ACC112 (cell line): ENCODE measurements around the gene GLDN.

Experiments
- H2AFZ ChIP-seq: fragments of 200-600 bp; sonication (generic); one replicate; pipeline ENCODE4 v1.6.0; 2017; ENCODE audit warnings: antibody characterized with exemption, low read length; ENCODE audit not compliant: unreplicated experiment
- H3K27ac ChIP-seq: fragments of 200-600 bp; sonication (generic); 2 replicates; pipeline ENCODE4 v1.5.1; 2014; ENCODE audit warnings: low read depth, mild to moderate bottlenecking, antibody characterized with exemption, low read length, moderate library complexity
- H3K27me3 ChIP-seq: fragments of 200-600 bp; sonication (generic); 2 replicates; pipeline ENCODE4 v1.6.1; 2014; ENCODE audit warnings: mild to moderate bottlenecking, antibody characterized with exemption, low read length, moderate library complexity, mixed read lengths; ENCODE audit not compliant: insufficient read depth
- H3K36me3 ChIP-seq: fragments of 200-600 bp; sonication (generic); 2 replicates; pipeline ENCODE4 v1.6.1; 2016; ENCODE audit warnings: mild to moderate bottlenecking, antibody characterized with exemption, low read length, moderate library complexity, mixed read lengths; ENCODE audit not compliant: insufficient read depth
- H3K4me1 ChIP-seq: fragments of 200-600 bp; sonication (generic); one replicate; pipeline ENCODE4 v1.6.1; 2016; ENCODE audit warnings: low read length, mixed read lengths; ENCODE audit not compliant: insufficient read depth, unreplicated experiment, control insufficient read depth
- H3K4me3 ChIP-seq: fragments of 200-600 bp; sonication (generic); 2 replicates; pipeline ENCODE4 v1.5.1; 2014; ENCODE audit warnings: mild to moderate bottlenecking, low read depth, low read length
- H3K79me2 ChIP-seq: fragments of 200-600 bp; sonication (generic); one replicate; pipeline ENCODE4 v1.6.0; 2016; ENCODE audit warnings: low read length; ENCODE audit not compliant: control insufficient read depth, unreplicated experiment, insufficient read depth

GLDN gene

GRCh38 chr15:51341366-51342226 is at the start of gene GLDN:
Gene GLDN, plus strand, starts transcription at chr15:51341655. Its CDS starts 30 bp downstream, at chr15:51341685.
- no peaks in the 10 kb centered on the region for H3K79me2 ChIP-seq
- H3K36me3 ChIP-seq = no peaks in the 10 kb centered on the region
- H3K27me3 ChIP-seq = peaks cover 15% of the 10 kb centered on the region; the same call in 1 of the 2 replicates
- H2AFZ ChIP-seq = peak within 1 kb of the TSS; percentile 46
- H3K27ac ChIP-seq = no peak within 1 kb of the TSS
- no peaks in the 10 kb centered on the region for H3K4me1 ChIP-seq
- peak within 1 kb of the TSS; percentile 71 for H3K4me3 ChIP-seq

GRCh38 chr15:51298620-51299019 is 42.8 kb upstream of the GLDN start:
- no peaks in the 10 kb centered on the region for H3K79me2 ChIP-seq
- H3K27ac ChIP-seq = no peak overlapping the region
- no peaks in the 10 kb centered on the region for H3K4me1 ChIP-seq
- H3K27me3 ChIP-seq = no peaks in the 10 kb centered on the region
- H3K4me3 ChIP-seq = no peak overlapping the region
- H3K36me3 ChIP-seq = no peaks in the 10 kb centered on the region
- H2AFZ ChIP-seq = no peak overlapping the region

- H3K79me2 ChIP-seq = no peaks in the 10 kb centered on the region
- H3K4me1 ChIP-seq = no peaks in the 10 kb centered on the region
- H3K4me3 ChIP-seq = no peak overlapping the region
- no peaks in the 10 kb centered on the region for H3K36me3 ChIP-seq
- no peaks in the 10 kb centered on the region for H3K27me3 ChIP-seq
- H2AFZ ChIP-seq = no peak overlapping the region
- H3K27ac ChIP-seq = no peak overlapping the region
Observed at GRCh38 chr15:51299187-51300015, 42.1 kb upstream of the GLDN start.

GRCh38 chr15:51302480-51302879 is 39.0 kb upstream of the GLDN start:
- H3K36me3 ChIP-seq = no peaks in the 10 kb centered on the region
- H3K79me2 ChIP-seq = no peaks in the 10 kb centered on the region
- H3K4me1 ChIP-seq = peaks cover 3% of the 10 kb centered on the region
- no peak overlapping the region for H2AFZ ChIP-seq
- no peak overlapping the region for H3K4me3 ChIP-seq
- no peaks in the 10 kb centered on the region for H3K27me3 ChIP-seq
- no peak overlapping the region for H3K27ac ChIP-seq

DNA sequence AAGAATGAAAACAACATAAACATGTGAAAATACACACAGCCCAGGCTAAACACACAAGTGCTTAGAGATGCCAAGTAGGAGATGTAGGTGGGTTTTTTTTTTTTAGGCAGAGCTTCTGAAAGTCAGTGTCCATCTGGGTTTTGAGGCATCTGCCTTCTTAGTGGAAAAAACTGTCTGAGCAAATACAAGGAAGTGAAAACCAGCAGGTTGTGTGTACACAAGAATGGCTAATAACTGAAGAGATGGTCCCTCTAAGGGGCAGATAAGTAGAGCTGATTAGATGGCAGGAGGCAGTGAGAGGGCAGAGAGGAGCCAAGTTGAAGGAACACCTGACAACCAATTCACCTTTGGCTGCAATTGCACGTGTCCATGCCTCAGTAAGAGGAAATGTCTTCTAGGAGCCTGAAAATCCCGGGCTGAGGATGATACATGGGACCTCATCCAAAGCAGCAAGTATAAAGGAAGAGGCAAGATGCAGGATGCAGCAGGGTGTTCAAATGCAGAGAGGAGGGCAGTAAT is 37.9 kb upstream of the GLDN start:
- peaks cover 10% of the 10 kb centered on the region for H3K4me1 ChIP-seq
- H3K79me2 ChIP-seq = no peaks in the 10 kb centered on the region
- H3K36me3 ChIP-seq = no peaks in the 10 kb centered on the region
- H3K4me3 ChIP-seq = no peak overlapping the region
- H2AFZ ChIP-seq = no peak overlapping the region
- H3K27ac ChIP-seq = no peak overlapping the region
- no peaks in the 10 kb centered on the region for H3K27me3 ChIP-seq

DNA sequence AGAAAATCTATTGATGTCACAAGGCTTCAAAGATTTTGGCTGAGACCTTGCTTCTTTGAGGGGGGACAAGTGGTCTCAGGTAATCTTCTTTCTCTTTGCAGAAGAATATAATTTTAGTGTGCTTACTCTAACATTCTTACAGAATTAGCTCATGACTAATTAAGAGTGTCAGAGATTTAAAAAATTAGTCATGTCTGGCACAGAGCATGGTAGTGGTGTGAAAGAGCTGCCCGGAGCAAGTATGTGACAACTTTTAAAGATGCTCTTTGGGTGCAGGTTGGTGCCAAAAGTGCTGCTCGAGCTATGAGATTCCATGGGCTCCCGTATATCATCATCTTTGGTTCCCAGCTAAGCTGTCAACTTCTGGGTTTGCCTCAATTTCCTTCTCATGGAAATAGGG is 34.1 kb upstream of the GLDN start:
- H3K79me2 ChIP-seq = no peaks in the 10 kb centered on the region
- peaks cover 38% of the 10 kb centered on the region for H3K4me1 ChIP-seq
- H3K27me3 ChIP-seq = no peaks in the 10 kb centered on the region
- H3K27ac ChIP-seq = no peak overlapping the region
- H2AFZ ChIP-seq = no peak overlapping the region
- no peak overlapping the region for H3K4me3 ChIP-seq
- H3K36me3 ChIP-seq = no peaks in the 10 kb centered on the region

- Histone ChIP-seq H3K36me3 (no peaks in the 10 kb centered on the region), H2AFZ (no peak overlapping the region), H3K4me3 (no peak overlapping the region)
Observed at GRCh38 chr15:51307811-51308210, 33.6 kb upstream of the GLDN start.

DNA sequence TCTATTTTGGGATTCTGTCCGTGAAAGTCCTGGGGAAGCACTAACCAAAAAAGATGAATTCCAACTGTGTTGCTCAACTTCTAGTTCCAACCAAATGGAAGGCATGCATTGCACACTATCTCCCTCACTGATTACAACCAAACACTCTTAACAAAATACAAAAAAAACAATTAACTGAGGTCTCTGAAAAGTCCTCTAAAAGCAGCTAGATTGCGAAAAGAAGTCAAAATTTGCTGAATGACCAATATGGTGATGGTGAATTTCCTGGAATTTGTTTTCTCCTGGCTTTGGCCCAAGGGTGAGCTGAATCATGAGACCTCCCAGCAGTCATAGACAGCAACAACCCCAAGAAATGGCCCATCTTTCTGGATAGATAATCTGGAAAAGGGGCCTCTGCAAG is 31.4 kb upstream of the GLDN start:
- peak overlapping the region; percentile 46 for H3K27ac ChIP-seq
- H3K4me3 ChIP-seq = no peak overlapping the region
- H2AFZ ChIP-seq = no peak overlapping the region
- no peaks in the 10 kb centered on the region for H3K27me3 ChIP-seq
- H3K4me1 ChIP-seq = peaks cover 48% of the 10 kb centered on the region
- H3K36me3 ChIP-seq = no peaks in the 10 kb centered on the region
- H3K79me2 ChIP-seq = no peaks in the 10 kb centered on the region

More at GRCh38 chr15:51307811-51308210, 33.6 kb upstream of the GLDN start:
- no peaks in the 10 kb centered on the region for H3K79me2 ChIP-seq
- H3K4me1 ChIP-seq = peaks cover 43% of the 10 kb centered on the region
- H3K27me3 ChIP-seq = no peaks in the 10 kb centered on the region
- H3K27ac ChIP-seq = no peak overlapping the region

GRCh38 chr15:51311510-51311909 is 29.9 kb upstream of the GLDN start:
- H2AFZ ChIP-seq = no peak overlapping the region
- H3K4me3 ChIP-seq = no peak overlapping the region
- H3K4me1 ChIP-seq = peaks cover 48% of the 10 kb centered on the region
- no peaks in the 10 kb centered on the region for H3K79me2 ChIP-seq
- no peak overlapping the region for H3K27ac ChIP-seq
- no peaks in the 10 kb centered on the region for H3K36me3 ChIP-seq
- no peaks in the 10 kb centered on the region for H3K27me3 ChIP-seq

DNA sequence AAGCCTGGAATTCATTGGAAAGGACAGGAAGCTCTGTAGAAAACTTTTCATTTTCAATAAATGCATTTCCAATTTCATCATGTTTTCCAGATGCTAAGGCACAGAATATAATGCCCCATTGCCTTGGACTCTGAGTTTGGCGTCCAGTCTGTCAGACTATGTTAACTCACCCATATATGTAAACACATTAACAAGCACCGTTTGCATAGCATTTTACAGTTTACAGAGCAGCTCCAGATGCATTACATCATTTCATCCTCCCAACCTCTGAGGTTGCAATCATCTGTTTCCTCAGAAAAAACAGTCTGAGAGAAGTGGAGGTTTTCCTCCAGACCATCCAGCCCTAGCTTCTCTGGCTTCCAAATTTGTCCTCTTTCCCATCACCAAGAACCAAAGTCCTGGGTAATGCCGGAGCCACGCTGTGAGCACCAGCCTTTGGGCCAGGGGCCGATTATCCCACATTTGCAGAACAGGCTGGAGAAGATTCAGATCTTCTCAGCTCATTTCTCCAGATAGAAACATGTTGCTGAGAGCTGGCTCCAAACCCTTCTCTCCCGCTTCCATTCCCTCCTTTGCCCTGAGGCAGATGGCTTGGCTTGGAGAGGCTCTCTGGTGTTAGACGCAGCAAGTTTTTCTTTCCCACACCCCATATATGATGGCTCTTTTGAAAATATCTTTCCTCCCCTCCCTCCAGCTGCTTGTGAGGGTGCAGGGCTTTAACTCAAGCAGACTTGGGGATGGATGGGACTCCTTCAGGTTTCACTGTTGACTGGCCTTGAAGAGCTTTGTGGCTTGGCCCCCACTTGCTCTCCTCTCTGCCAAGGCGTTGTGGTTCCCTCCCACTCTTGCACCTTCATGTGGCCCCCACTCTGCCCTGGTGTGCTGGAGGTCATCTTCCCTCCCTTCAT is 29.0 kb upstream of the GLDN start:
- Histone ChIP-seq H3K36me3 (no peaks in the 10 kb centered on the region), H2AFZ (no peak overlapping the region), H3K27me3 (no peaks in the 10 kb centered on the region), H3K4me1 (peaks cover 46% of the 10 kb centered on the region), H3K4me3 (no peak overlapping the region), H3K27ac (no peak overlapping the region), H3K79me2 (no peaks in the 10 kb centered on the region)
